Thyroid gland (tissue), 4 donors: ENCODE results near the gene RYR3.
A peak's percentile ranks its signal among the peaks of the same experiment; 100 is the strongest.

Experiments used
- POLR2A ChIP-seq, 2 donors: fragments of 450-650 bp; IDR thresholded peaks; one replicate each; pipeline ENCODE4 v1.6.1; 2017; ENCODE audit warnings: antibody characterized with exemption in 2 of 2, mild to moderate bottlenecking in 2 of 2, moderate library complexity in 1 of 2
- TF ChIP-seq, protein P1 (sequence below), 6 experiments: fragments of 200-600 bp in 3 of 6; fragments of 450-650 bp in 3 of 6; sonication (generic) in 3 of 6; IDR thresholded peaks; one replicate each; pipeline ENCODE4 v1.5.1; 2016 to 2019; ENCODE audit warnings: antibody characterized with exemption in 6 of 6, mild to moderate bottlenecking in 2 of 6, inconsistent platforms in 1 of 6, moderate library complexity in 1 of 6

- TF ChIP-seq POLR2A (IDR thresholded peaks at IDR 0.05) = no peak
- TF ChIP-seq, protein P1, sequence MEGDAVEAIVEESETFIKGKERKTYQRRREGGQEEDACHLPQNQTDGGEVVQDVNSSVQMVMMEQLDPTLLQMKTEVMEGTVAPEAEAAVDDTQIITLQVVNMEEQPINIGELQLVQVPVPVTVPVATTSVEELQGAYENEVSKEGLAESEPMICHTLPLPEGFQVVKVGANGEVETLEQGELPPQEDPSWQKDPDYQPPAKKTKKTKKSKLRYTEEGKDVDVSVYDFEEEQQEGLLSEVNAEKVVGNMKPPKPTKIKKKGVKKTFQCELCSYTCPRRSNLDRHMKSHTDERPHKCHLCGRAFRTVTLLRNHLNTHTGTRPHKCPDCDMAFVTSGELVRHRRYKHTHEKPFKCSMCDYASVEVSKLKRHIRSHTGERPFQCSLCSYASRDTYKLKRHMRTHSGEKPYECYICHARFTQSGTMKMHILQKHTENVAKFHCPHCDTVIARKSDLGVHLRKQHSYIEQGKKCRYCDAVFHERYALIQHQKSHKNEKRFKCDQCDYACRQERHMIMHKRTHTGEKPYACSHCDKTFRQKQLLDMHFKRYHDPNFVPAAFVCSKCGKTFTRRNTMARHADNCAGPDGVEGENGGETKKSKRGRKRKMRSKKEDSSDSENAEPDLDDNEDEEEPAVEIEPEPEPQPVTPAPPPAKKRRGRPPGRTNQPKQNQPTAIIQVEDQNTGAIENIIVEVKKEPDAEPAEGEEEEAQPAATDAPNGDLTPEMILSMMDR (IDR thresholded peaks at IDR 0.05) = peak in 5 of 6 experiments; percentile 31 to 67 (median 60)
These were observed 425.0 kb downstream of the RYR3 start for GRCh38 chr15:33735637-33736247.
